Caco-2 (cell line): ENCODE results near the gene AAMP. TPM values are rescaled to one million over a fixed set of nuclear protein-coding genes. Genes with fewer than 3 reads are reported as not detected.
A peak's percentile ranks its signal among the peaks of the same experiment; 100 is the strongest.

ENCODE experiments used
- BruUV-seq: library from RNA; stranded (reverse); fragments of 400-500 nt; replicated peaks from 2 replicates; lab custom pipeline; 2021; lab: Mats Ljungman, UMichigan
- CTCF ChIA-PET: fragments of 300-600 bp; sonication (Branson Sonifier 250); formaldehyde crosslinking; loops from one replicate; lab custom pipeline; 2022; ENCODE audit warnings: antibody characterized with exemption; lab: Charles Lee
- POLR2A ChIA-PET: fragments of 300-600 bp; sonication (Branson Sonifier 250); formaldehyde crosslinking; loops from one replicate; lab custom pipeline; 2022; ENCODE audit warnings: antibody characterized with exemption; lab: Charles Lee
- DNase-seq, 2 experiments: peaks; one replicate each; pipeline versions ENCODE4 v3.0.0 to v3.0.0-alpha.2; 2020 to 2022
- H3K27me3 ChIP-seq: replicated peaks from 2 replicates; pipeline ENCODE4 v1.6.0; 2011; ENCODE audit warnings: low read length; ENCODE audit not compliant: control insufficient read depth, insufficient read depth
- H3K36me3 ChIP-seq: 2 replicates; pipeline ENCODE4 v1.5.1; 2011; ENCODE audit warnings: low read length; ENCODE audit not compliant: control insufficient read depth, insufficient read depth
- H3K4me1 ChIP-seq: fragments of 250-450 bp; sonication (Bioruptor Pico); 2 replicates; pipeline ENCODE4 v1.5.1; 2020; ENCODE audit warnings: mild to moderate bottlenecking
- H3K4me3 ChIP-seq: 2 replicates; pipeline ENCODE4 v1.5.1; 2011; ENCODE audit warnings: low read depth, mild to moderate bottlenecking, control low read depth, low read length
- H3K9me3 ChIP-seq: fragments of 250-450 bp; sonication (Bioruptor Pico); 2 replicates; pipeline ENCODE4 v1.5.1; 2020; ENCODE audit warnings: mild to moderate bottlenecking, moderate library complexity
- H3K27ac Mint-ChIP-seq: one replicate; pipeline ENCODE4 v1.8.0; 2022; ENCODE audit warnings: mixed read lengths; ENCODE audit not compliant: unreplicated experiment
- H3K27me3 Mint-ChIP-seq: one replicate; pipeline ENCODE4 v1.8.0; 2022; ENCODE audit warnings: mixed read lengths; ENCODE audit not compliant: insufficient read depth, unreplicated experiment
- H3K36me3 Mint-ChIP-seq: one replicate; pipeline ENCODE4 v1.8.0; 2022; ENCODE audit warnings: mild to moderate bottlenecking, mixed read lengths; ENCODE audit not compliant: insufficient read depth, unreplicated experiment
- H3K4me1 Mint-ChIP-seq: one replicate; pipeline ENCODE4 v1.8.0; 2022; ENCODE audit warnings: low read depth, mixed read lengths; ENCODE audit not compliant: unreplicated experiment
- H3K4me3 Mint-ChIP-seq: one replicate; pipeline ENCODE4 v1.8.0; 2022; ENCODE audit warnings: mild to moderate bottlenecking, moderate library complexity, mixed read lengths; ENCODE audit not compliant: unreplicated experiment
- H3K9me3 Mint-ChIP-seq: one replicate; pipeline ENCODE4 v1.8.0; 2022; ENCODE audit warnings: mixed read lengths; ENCODE audit not compliant: unreplicated experiment
- intact Hi-C: fragments of 100-400 bp; cut with micrococcal nuclease; formaldehyde crosslinking; loops from one replicate; pipeline ENCODE4 v1.10.0; 2022; ENCODE audit not compliant: unreplicated experiment
- total RNA-seq: library from RNA; stranded (reverse); gene quantifications from 2 replicates; pipeline ENCODE4 v1.2.3, GENCODE V29; 2022
- TF ChIP-seq, protein P1 (sequence below), 2 experiments: fragments of 200-600 bp in 1 of 2; IDR thresholded peaks; 1 replicate in 1 of 2; 2 replicates in 1 of 2; pipeline versions ENCODE4 v1.5.1 to v1.8.0; 2011 to 2022; ENCODE audit warnings: antibody characterized with exemption in 1 of 2, control low read depth in 1 of 2, inconsistent platforms in 1 of 2, low read depth in 1 of 2, low read length in 1 of 2, mild to moderate bottlenecking in 1 of 2, moderate library complexity in 1 of 2; ENCODE audit not compliant: insufficient read depth in 1 of 2, severe bottlenecking in 1 of 2, unreplicated experiment in 1 of 2

Gene AAMP
- total RNA-seq, 1 experiment from 2014 or later = 125 TPM

DNA sequence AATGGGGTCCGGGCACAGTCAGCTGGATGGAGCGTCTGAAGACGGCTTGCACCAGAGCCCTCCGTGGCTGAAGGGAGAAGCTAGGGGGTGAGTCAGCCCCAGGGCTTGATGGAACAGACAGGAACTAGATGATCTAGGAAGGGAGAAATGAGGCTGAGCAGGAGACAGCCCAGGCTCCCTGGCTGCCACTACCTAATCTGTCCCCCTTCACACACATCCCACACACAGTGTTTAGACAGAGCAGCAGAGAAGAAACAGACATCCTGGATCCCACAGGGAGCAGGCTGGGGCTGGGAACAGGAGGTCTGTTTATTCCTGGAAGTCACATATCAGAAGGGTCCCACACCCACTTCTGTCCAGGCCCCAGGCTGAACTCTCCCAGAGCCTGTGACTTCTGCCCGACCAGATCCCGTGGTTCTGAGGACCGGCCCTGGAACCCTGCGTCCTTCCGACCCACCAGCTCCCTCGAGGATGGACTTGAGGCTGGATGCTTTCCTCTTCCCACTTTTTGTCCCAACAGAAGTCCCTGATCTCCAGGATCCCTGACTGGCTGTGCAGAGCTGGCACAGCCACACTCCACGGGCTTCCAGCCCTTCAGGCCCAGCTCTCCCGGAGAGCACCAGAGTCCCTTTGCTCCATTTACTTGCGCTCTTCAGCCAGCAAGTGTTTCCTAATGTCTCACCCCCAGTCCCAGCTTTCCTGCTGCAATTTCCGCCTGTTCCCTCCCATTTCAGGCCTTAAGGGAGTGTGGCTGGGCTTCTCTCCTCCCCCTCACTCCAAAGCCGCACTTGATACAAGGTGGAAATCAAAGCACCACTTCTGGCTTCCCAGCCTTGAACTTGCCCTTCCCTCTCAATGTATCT is 10.6 kb downstream of the AAMP start:
- Histone ChIP-seq H3K4me1 (peaks cover 9% of the 10 kb centered on the region), H3K9me3 (no peaks in the 10 kb centered on the region), H3K4me3 (no peak overlapping the region), H3K36me3 (peaks cover 2% of the 10 kb centered on the region; the same call in 1 of the 2 replicates), H3K27me3 (no peaks in the 10 kb centered on the region)
- TF ChIP-seq, protein P1, sequence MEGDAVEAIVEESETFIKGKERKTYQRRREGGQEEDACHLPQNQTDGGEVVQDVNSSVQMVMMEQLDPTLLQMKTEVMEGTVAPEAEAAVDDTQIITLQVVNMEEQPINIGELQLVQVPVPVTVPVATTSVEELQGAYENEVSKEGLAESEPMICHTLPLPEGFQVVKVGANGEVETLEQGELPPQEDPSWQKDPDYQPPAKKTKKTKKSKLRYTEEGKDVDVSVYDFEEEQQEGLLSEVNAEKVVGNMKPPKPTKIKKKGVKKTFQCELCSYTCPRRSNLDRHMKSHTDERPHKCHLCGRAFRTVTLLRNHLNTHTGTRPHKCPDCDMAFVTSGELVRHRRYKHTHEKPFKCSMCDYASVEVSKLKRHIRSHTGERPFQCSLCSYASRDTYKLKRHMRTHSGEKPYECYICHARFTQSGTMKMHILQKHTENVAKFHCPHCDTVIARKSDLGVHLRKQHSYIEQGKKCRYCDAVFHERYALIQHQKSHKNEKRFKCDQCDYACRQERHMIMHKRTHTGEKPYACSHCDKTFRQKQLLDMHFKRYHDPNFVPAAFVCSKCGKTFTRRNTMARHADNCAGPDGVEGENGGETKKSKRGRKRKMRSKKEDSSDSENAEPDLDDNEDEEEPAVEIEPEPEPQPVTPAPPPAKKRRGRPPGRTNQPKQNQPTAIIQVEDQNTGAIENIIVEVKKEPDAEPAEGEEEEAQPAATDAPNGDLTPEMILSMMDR (IDR thresholded peaks at IDR 0.05; ENCODE audit: insufficient read depth in 1 of 2, low read depth in 1 of 2, low read length in 1 of 2, severe bottlenecking in 1 of 2, unreplicated experiment in 1 of 2) = no peak
- POLR2A ChIA-PET = interaction anchor here (1.0 kb wide), 1 partner anchor 11 kb away, joined by 3 read pairs; the partner anchor contains the start of genes AAMP and PNKD
- Mint-ChIP-seq H3K27me3 (no peaks in the 10 kb centered on the region), H3K4me3 (no peak overlapping the region), H3K9me3 (no peaks in the 10 kb centered on the region), H3K36me3 (peaks cover 58% of the 10 kb centered on the region), H3K27ac (peak overlapping the region; percentile 50), H3K4me1 (peaks cover 5% of the 10 kb centered on the region)
- CTCF ChIA-PET = interaction anchor here (0.7 kb wide), 1 partner anchor 28 kb away, joined by 3 read pairs; no protein-coding TSS in a partner anchor
- no TSS peak for BruUV-seq
- intact Hi-C loops = no loop called here
- no peak for DNase-seq

DNA sequence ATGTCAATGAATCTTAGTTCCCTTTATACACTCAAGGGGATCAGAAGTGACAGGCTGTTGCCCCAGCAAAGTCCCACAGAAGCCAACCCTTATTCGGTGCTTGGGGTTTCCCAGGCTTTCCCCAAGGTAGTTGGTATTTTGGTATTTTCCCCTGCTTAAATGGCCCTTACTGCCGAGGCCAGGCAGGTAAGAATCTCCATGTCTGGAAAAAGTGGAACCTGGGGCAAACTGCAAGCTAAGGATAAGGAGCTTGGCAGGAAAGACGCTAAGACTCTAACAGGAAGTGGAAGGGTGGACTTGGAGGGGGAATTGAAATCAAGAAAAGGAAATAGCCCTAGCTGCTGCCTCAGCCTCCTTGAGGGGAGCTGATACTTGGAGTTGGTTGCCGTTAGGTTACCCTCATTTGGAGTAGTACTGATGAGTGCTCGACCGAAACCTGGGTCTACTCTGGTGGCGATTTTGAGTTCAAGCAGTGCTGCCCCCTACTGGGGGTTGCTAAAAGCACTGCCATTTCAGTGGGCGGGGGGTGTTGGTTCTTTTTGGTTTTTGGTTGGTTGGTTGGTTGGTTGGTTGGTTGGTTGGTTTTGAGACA is 12.5 kb downstream of the AAMP start:
- peak overlapping the region; percentile 80 for H3K27ac Mint-ChIP-seq
- intact Hi-C loops = loop anchor here (1.0 kb wide), 1 partner anchor 71 kb away; no protein-coding TSS in a partner anchor
- no peak overlapping the region for H3K4me3 ChIP-seq
- no TSS peak for BruUV-seq
- peaks cover 5% of the 10 kb centered on the region for H3K4me1 Mint-ChIP-seq
- peaks cover 3% of the 10 kb centered on the region; the same call in 1 of the 2 replicates for H3K36me3 ChIP-seq
- ChIA-PET CTCF (interaction anchor here (0.6 to 1.1 kb wide), 6 partner anchors 13 to 421 kb away, joined by 3 to 7 read pairs (median 4); partner anchors contain the start of genes AAMP and PNKD), POLR2A (no interaction called here)
- no peaks in the 10 kb centered on the region for H3K27me3 ChIP-seq
- no peak overlapping the region for H3K4me3 Mint-ChIP-seq
- H3K9me3 ChIP-seq = no peaks in the 10 kb centered on the region
- DNase-seq = peak; percentile 41 to 63
- TF ChIP-seq, protein P1 (IDR thresholded peaks at IDR 0.05; ENCODE audit: insufficient read depth in 1 of 2, low read depth in 1 of 2, low read length in 1 of 2, severe bottlenecking in 1 of 2, unreplicated experiment in 1 of 2) = peak; percentile 56 to 59
- H3K9me3 Mint-ChIP-seq = no peaks in the 10 kb centered on the region
- no peaks in the 10 kb centered on the region for H3K27me3 Mint-ChIP-seq
- no peaks in the 10 kb centered on the region for H3K4me1 ChIP-seq
- peaks cover 65% of the 10 kb centered on the region for H3K36me3 Mint-ChIP-seq
